ENCODE data around the gene MYO18B.

Gene MYO18B

GRCh38 chr22:25714739-25715138 is 27.2 kb upstream of the MYO18B start:
- no peak for DNase-seq (ENCODE audit: low spot score)

GRCh38 chr22:25716637-25717036 is 25.4 kb upstream of the MYO18B start:
- no peak for DNase-seq (ENCODE audit: low spot score)

- DNase-seq (ENCODE audit: low spot score), result no peak
These were observed 23.7 kb upstream of the MYO18B start for GRCh38 chr22:25718135-25718840.

GRCh38 chr22:25722223-25722622 is 19.8 kb upstream of the MYO18B start:
- DNase-seq (ENCODE audit: low spot score), result no peak

GRCh38 chr22:25722626-25723025 is 19.4 kb upstream of the MYO18B start:
- no peak for DNase-seq (ENCODE audit: low spot score)

GRCh38 chr22:25726241-25726640 is 15.7 kb upstream of the MYO18B start:
- no peak for DNase-seq (ENCODE audit: low spot score)

GRCh38 chr22:25728071-25728470 is 13.9 kb upstream of the MYO18B start:
- DNase-seq (ENCODE audit: low spot score), result no peak

GRCh38 chr22:25729016-25729995 is 12.7 kb upstream of the MYO18B start:
- no peak for DNase-seq (ENCODE audit: low spot score)

- DNase-seq (ENCODE audit: low spot score), result peak; percentile 44
These were observed 6.3 kb upstream of the MYO18B start for GRCh38 chr22:25735650-25736049.

GRCh38 chr22:25736378-25737011 is 5.5 kb upstream of the MYO18B start:
- DNase-seq (ENCODE audit: low spot score), result peak; percentile 93

- no peak for DNase-seq (ENCODE audit: low spot score)
These were observed 2.2 kb upstream of the MYO18B start for GRCh38 chr22:25739659-25740344.

- no peak for DNase-seq (ENCODE audit: low spot score)
These were observed 1.1 kb downstream of the MYO18B start for GRCh38 chr22:25742918-25743708.

- no peak for DNase-seq (ENCODE audit: low spot score)
These were observed 2.7 kb downstream of the MYO18B start for GRCh38 chr22:25744694-25745093.

- no peak for DNase-seq (ENCODE audit: low spot score)
These were observed 3.5 kb downstream of the MYO18B start for GRCh38 chr22:25745341-25746011.

- peak; percentile 57 for DNase-seq (ENCODE audit: low spot score)
These were observed 4.0 kb downstream of the MYO18B start for GRCh38 chr22:25746012-25746373.

GRCh38 chr22:25747245-25747944 is 5.4 kb downstream of the MYO18B start:
- DNase-seq (ENCODE audit: low spot score), result no peak

GRCh38 chr22:25748140-25748539 is 6.2 kb downstream of the MYO18B start:
- DNase-seq (ENCODE audit: low spot score), result no peak

- DNase-seq (ENCODE audit: low spot score), result no peak
These were observed 6.7 kb downstream of the MYO18B start for GRCh38 chr22:25748704-25749103.

GRCh38 chr22:25749420-25750169 is 7.6 kb downstream of the MYO18B start:
- DNase-seq (ENCODE audit: low spot score), result peak; percentile 94
